ENCODE measurements around the gene FILIP1L.
"Not testable (repeated sequence)": the region's sequence is repeated elsewhere in the genome, so short reads cannot be mapped to it uniquely, and the experiment has no call there.

Gene FILIP1L

DNA sequence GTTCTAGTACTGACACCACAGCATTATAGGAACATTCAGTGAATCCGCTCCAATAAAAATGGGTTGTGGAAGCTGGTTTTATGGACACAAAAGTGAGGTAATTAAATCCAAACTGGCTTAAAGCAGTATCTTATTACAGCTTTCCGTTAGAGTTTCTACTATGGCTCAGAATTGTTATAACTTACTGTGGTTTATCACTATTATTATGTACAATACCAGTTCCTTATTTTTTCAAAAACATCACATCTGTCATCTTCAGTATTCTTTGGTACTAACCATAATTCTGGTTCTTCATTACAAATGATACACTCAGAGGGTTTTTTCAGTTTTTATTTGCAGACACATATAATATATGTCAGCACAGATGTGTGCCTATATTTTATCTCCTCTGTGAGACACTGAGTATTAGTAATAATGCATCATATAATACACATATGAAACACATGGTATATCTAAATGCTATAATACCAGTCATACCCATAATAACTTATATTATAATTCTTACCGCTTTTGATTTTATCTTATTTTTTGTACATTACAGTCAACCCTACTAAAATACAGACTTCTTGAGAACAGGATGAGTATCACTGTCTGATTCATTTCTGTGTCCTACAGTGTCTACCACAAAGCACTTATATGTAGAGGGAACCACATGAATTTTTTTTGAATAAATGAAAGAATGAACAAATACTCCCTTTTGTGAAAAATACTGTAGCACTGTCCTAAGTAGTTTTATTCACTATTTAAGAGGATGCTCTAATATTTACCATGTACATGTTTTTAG is 257.7 kb downstream of the FILIP1L start:
- no peak for DNase-seq

GRCh38 chr3:99855900-99856299 is 258.4 kb downstream of the FILIP1L start:
- no peak for DNase-seq

DNA sequence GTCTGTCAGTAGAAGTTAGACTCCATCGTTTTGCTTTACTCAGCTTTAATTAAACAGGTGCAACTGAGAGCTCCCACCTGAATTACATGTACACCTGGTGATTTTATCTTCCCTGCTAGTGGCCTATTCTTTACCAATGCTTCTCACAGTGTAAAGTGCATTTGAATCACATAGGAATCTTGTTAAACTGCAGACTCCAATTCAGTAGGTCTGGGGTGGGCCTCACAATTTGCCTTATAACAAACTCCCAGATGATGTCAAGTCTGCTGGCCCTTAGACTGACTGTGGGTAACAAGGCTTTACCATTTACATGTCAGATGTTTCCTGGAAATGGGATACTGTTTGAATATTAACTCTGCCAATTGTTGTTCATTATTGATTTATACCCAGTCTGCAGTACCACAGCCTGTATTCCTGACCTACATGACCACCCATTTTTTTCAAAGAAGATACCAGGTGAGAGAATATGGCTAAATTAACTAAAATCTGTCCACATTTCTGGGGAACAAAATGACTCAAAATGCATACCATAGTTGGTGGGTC is 259.5 kb downstream of the FILIP1L start:
- no peak for DNase-seq

DNA sequence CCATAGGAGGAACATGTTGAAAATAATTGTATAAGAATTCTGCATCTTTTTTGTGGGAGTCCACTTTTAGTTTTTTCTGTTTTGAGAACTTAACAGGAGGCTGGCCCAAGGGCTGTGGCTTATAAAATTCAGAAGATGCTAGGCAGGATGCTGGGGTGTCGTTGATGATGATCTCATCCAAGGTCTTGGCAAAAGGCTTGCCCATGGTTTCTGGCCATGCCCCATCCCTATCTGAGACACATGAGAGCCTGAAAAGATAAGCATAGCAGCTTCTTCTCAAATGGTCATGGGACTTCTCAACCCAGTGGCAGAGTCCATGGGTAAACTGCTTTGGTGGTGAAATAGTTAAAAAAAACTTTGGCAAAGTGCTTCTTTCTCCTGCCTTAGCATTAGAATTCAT is 261.4 kb downstream of the FILIP1L start:
- no peak for DNase-seq

- no peak for DNase-seq
Observed at GRCh38 chr3:99851955-99852354, 262.3 kb downstream of the FILIP1L start.

DNA sequence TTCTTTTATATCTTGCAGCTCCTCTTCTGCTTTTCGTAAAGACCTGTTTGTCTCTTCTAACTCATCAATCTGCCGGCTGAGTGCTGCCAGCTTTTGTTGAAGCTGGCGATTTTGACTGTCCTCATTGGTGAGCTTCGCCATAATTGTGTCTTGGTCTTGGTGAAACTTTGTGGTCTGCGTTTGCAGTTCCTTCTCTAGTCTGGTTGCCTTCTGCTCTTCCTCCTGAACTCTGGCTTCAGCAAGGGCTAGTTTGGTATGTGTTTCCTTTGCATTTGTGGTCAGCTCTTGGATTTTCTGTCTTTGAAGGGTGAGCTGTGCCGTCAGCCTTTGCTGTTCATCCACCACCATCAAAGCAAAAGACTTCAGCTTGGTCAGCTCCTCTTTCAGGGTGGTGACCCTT is 263.7 kb downstream of the FILIP1L start:
- DNase-seq = no peak

GRCh38 chr3:99848433-99848832 is 265.9 kb downstream of the FILIP1L start:
- no peak for DNase-seq

GRCh38 chr3:99846477-99847160 is 267.7 kb downstream of the FILIP1L start:
- DNase-seq = no peak

- DNase-seq = no peak
Observed at GRCh38 chr3:99845999-99846398, 268.3 kb downstream of the FILIP1L start.

DNA sequence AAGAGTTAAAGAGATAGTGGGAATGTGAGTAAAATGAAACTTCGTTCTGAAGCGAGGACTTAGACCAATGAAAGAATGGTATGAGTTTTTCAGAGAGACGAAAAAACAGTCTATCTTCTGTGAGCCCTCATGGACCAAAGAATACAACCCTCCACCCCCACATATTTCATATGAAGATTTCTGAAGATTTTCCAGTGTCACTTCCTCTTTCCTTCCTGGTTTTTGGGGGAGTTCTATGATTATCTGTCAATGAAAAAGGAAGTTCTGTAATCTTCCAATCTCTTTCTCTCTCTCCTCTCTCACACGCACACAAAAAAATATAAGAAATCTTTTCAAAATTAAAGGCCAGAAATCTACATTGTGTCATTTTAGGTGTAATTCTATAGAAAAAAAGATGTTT is 269.0 kb downstream of the FILIP1L start:
- DNase-seq = no peak

GRCh38 chr3:99843590-99844258 is 270.6 kb downstream of the FILIP1L start:
- DNase-seq = no peak

DNA sequence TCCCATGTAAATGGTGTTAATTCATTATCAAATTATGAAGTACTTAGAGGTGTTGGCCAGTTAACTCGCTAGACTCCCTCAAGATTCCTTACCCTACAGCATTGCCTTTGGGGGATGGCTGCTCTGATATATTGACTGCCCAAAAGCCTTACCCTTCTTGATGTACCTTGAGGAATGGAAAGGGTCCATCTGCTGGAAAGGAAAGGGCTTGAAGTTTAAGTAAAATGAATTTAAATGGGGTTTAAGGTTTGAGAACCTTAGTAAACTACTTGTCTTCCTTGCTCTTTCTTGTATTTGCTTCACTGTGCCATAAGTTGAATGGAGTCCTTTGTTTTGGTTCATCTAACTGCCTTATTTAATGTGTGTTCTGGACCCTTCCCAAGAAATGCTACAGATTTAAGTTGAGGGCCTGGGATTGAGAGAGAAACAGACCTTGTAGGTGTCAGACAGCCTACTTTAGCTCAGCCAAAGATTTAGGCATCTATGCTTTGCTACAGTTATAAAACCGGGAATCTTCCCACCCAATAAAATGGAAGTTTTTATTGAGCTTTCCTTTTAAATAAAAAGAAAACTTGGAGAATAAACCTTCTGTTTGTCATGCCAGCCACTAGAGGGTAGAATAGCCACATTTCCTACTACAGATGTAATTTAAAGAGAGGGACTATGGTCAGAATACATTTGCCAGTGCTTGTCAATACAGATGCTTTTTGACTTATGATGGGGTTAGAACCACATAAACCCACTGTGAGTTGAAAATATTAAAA is 271.3 kb downstream of the FILIP1L start:
- no peak for DNase-seq

DNA sequence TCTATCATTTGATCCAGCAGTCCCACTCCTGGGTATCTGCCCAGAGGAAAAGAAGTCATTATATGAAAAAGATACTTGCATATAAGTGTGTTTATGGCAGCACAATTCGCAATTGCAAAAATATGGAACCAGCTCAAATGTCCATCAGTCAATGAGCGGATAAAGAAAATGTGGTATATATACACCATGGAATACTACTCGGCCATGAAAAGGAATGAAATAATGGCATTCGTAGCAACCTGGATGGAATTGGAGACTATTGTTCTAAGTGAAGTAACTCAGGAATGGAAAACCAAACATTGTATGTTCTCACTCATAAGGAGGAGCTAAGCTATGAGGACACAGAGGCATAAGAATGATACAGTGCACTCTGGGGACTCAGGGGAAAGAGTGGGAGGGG is 272.4 kb downstream of the FILIP1L start:
- DNase-seq = not testable (repeated sequence)

DNA sequence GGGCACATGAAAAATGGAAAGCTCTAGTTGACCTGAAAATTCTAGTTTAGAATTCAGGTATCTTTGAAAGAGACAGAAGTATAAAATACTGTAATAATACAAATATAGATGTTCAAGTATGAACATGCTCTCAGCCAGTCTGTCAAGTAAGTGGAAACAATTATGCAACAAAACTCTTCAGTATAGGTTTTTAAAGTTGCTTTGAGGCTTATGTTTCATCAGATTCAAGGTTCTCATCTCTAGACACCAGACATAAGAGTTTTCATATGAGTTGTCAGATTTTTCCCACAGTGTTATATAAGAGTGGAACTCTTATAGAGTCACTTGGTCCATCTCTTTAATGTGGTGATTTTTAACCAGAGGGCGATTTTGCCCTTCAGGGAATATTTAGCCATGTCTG is 274.7 kb downstream of the FILIP1L start:
- DNase-seq = no peak

DNA sequence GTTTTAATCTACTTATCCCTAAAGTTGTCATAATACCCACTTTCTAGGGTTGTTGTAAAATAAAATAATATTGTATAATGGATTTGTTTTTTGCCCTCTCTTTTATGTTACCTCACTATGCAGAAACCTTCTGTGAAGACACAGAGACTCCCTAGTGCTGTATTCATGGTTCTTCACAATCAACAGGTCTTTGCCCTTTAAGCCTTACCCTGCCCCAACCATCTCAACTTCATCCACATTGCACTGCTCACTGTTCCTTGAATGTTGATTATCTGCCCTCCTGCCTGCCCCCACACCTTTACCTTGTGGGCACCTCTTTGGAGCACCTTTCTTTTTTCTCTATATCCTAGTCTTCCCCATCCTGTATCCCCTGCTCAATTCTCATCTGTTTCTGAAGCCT is 275.5 kb downstream of the FILIP1L start:
- no peak for DNase-seq

DNA sequence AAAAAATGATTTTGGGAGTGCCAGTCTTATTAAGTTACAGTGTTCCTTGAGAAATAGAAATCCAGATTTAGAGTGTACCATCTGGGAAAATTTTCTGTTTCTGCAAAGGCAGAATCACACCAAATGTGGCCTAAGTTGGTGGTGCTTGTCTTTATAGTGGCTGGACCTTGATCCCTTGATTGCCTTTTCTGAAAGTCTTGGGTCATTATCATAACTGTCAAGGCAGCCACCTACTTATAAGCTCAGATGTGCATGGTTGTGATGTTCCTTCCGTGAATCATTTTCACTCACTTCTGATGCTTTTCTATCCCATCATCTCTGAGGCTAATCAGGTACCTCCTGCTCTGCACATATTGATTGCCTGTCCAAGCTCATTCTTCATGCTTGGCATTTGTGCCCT is 276.6 kb downstream of the FILIP1L start:
- no peak for DNase-seq

- no peak for DNase-seq
Observed at GRCh38 chr3:99836681-99837080, 277.6 kb downstream of the FILIP1L start.

DNA sequence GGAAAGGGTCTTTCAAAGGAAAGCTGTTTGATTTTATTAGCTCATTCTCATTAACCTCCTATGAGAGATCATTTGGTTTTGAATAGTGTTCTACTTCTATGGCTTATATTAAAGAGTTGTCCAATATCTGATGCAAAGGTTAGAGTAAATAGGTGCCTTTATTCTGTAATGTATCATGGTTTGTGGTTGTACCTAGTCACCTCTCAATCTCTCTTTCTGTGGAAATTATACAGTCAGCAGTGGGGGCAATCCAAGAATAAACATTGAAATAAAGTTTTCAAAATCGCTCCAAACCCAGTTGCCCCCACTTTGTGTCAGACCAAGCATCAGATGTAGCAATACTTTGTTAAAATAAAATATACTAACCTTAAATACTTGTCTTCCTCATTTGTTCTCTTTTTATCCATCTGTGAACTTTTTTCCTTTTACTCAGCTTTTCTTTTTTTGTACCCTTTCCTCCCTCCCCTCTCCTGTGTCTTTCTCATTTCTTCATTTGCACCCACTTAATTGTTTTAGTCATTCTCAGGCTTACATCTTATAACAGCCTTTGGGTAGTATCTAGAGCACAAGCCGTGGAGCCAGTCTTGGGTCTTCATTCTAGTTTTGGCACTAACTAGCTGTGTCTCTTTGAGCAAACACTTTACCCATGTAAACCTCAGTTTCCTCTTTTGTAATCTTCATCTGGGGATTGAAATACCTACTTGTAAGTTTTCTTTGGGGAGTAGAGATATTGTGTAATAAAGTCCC is 279.9 kb downstream of the FILIP1L start:
- DNase-seq = no peak

GRCh38 chr3:99833617-99834205 is 280.6 kb downstream of the FILIP1L start:
- no peak for DNase-seq

DNA sequence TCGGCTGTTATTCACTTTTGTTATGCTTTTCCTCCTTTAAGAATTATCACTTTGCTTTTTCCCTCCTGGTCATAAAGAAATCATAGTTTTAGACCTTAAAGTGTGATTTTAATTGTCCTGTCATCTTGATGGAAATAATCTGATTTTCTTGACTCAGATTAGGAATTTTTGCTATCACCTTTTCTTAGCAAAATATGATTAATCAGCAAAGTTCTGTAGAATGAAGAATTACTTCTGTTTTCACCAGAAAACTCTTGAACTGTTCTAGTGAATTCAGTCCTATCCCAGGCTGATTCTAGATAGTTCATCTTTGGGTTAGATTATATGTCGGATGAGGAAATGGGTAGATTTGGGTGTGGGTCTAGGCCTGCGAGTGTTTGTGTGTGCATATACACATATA is 284.5 kb downstream of the FILIP1L start:
- no peak for DNase-seq

- no peak for DNase-seq
Observed at GRCh38 chr3:99825004-99825640, 289.2 kb downstream of the FILIP1L start.
